Mesendoderm (in vitro differentiated cells): ENCODE results near the gene SEC14L2.
"Not testable (repeated sequence)": the region's sequence is repeated elsewhere in the genome, so short reads cannot be mapped to it uniquely, and the experiment has no call there.

ENCODE experiments used
- DNase-seq: peaks from one replicate; pipeline ENCODE4 v3.0.0; 2013
- H2AK5ac ChIP-seq: 2 replicates; pipeline ENCODE4 v1.6.1; 2013; ENCODE audit warnings: low read length, inconsistent platforms
- H2BK120ac ChIP-seq: 2 replicates; pipeline ENCODE4 v1.6.1; 2013; ENCODE audit warnings: low read depth, mild to moderate bottlenecking, low read length, moderate library complexity, mixed read lengths
- H2BK15ac ChIP-seq: replicated peaks from 2 replicates; pipeline ENCODE4 v1.6.1; 2013; ENCODE audit warnings: low read depth, mild to moderate bottlenecking, moderate library complexity
- H2BK5ac ChIP-seq: 2 replicates; pipeline ENCODE4 v1.6.1; 2013; ENCODE audit warnings: low read length, inconsistent platforms
- H3K18ac ChIP-seq: 2 replicates; pipeline ENCODE4 v1.6.1; 2013; ENCODE audit warnings: mild to moderate bottlenecking, low read length, mixed read lengths
- H3K23ac ChIP-seq: one replicate; pipeline ENCODE4 v1.6.1; 2013; ENCODE audit warnings: low read length
- H3K27ac ChIP-seq: 2 replicates; pipeline ENCODE4 v1.5.1; 2013; ENCODE audit warnings: low read depth, mild to moderate bottlenecking, inconsistent platforms, low read length, moderate library complexity
- H3K27me3 ChIP-seq: 2 replicates; pipeline ENCODE4 v1.6.1; 2013; ENCODE audit warnings: low read length, control low read depth, mild to moderate bottlenecking, inconsistent platforms; ENCODE audit not compliant: insufficient read depth, poor library complexity
- H3K36me3 ChIP-seq: 2 replicates; pipeline ENCODE4 v1.6.1; 2013; ENCODE audit warnings: low read length, inconsistent platforms; ENCODE audit not compliant: control insufficient read depth, insufficient read depth
- H3K4ac ChIP-seq: one replicate; pipeline ENCODE4 v1.6.1; 2013; ENCODE audit warnings: low read depth, mild to moderate bottlenecking, low read length, moderate library complexity
- H3K4me1 ChIP-seq: 2 replicates; pipeline ENCODE4 v1.6.1; 2013; ENCODE audit warnings: low read depth, low read length, inconsistent platforms; ENCODE audit not compliant: control insufficient read depth
- H3K4me2 ChIP-seq: 2 replicates; pipeline ENCODE4 v1.6.1; 2013; ENCODE audit warnings: low read length
- H3K4me3 ChIP-seq: 2 replicates; pipeline ENCODE4 v1.5.1; 2013; ENCODE audit warnings: mild to moderate bottlenecking, low read length
- H3K56ac ChIP-seq: one replicate; pipeline ENCODE4 v1.6.1; 2013; ENCODE audit warnings: low read length
- H3K79me1 ChIP-seq: 2 replicates; pipeline ENCODE4 v1.6.1; 2013; ENCODE audit warnings: low read length, inconsistent platforms
- H3K79me2 ChIP-seq: 2 replicates; pipeline ENCODE4 v1.6.1; 2013; ENCODE audit warnings: mild to moderate bottlenecking, low read length; ENCODE audit not compliant: control insufficient read depth, insufficient read depth
- H3K9ac ChIP-seq: 2 replicates; pipeline ENCODE4 v1.6.1; 2013; ENCODE audit warnings: low read length, inconsistent platforms
- H4K5ac ChIP-seq: one replicate; pipeline ENCODE4 v1.6.1; 2013; ENCODE audit warnings: low read length
- H4K8ac ChIP-seq: one replicate; pipeline ENCODE4 v1.6.1; 2013; ENCODE audit warnings: low read depth, mild to moderate bottlenecking, control low read depth, low read length, moderate library complexity
- WGBS: extraction: QIAGEN DNeasy Blood & Tissue Kit; methylation state at CpG from one replicate; pipeline ENCODE4 v1.1.7; 2013; ENCODE audit warnings: low lambda C conversion rate, missing lambda C conversion rate; ENCODE audit not compliant: insufficient coverage; ENCODE audit errors: extremely low coverage; 5-methylcytosine and 5-hydroxymethylcytosine counted together

Gene SEC14L2

DNA sequence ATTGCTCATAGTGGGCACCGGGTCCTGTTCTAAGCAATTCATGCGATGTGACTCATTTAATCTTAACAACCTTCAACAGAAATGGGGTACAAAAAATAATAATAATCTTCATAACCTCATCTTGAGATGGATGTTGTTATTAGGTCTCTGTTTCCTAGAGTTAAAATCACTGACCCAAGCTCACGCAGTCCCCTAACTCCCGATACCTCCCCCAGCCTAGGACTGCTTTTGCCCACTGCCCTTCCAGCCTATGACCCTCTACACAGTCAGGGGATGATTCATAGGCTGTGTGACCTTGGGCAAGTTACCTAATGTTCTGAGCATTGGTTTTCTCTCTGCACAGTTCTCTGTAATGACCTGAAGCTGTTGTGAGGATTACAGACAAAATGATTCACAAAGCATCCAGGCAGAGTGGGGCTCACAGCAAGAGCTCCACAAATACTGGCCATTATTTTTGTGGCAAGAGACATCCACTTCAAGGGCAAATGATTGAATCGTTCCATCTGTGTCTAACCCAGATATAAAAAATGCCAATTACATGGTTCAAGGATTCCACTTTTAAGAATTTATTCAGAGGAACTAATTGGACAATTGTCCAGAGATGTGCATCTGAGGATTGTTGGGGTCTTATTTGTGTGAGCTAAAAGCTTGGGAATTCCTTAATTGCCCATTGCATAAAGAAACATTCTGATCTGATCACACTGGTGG is 48.8 kb downstream of the SEC14L2 start:
- H3K27ac ChIP-seq: no peak overlapping the region
- DNase-seq: no peak
- no peak overlapping the region for H3K4me3 ChIP-seq
- no peak overlapping the region for H2BK15ac ChIP-seq
- H4K8ac ChIP-seq: no peak overlapping the region
- no peak overlapping the region for H2BK5ac ChIP-seq
- no peak overlapping the region for H3K18ac ChIP-seq
- no peaks in the 10 kb centered on the region for H3K79me1 ChIP-seq
- H3K79me2 ChIP-seq: no peaks in the 10 kb centered on the region
- no peak overlapping the region for H3K23ac ChIP-seq
- WGBS: no CpG with 5 or more reads among the region's 5 CpGs
- H2AK5ac ChIP-seq: no peak overlapping the region
- H3K4ac ChIP-seq: no peak overlapping the region
- H3K36me3 ChIP-seq: no peaks in the 10 kb centered on the region
- peaks cover 2% of the 10 kb centered on the region for H3K4me1 ChIP-seq
- no peak overlapping the region for H3K4me2 ChIP-seq
- H4K5ac ChIP-seq: no peak overlapping the region
- H3K27me3 ChIP-seq: no peaks in the 10 kb centered on the region
- H3K9ac ChIP-seq: no peak overlapping the region
- peak overlapping the region; percentile 40 for H3K56ac ChIP-seq
- H2BK120ac ChIP-seq: no peak overlapping the region

DNA sequence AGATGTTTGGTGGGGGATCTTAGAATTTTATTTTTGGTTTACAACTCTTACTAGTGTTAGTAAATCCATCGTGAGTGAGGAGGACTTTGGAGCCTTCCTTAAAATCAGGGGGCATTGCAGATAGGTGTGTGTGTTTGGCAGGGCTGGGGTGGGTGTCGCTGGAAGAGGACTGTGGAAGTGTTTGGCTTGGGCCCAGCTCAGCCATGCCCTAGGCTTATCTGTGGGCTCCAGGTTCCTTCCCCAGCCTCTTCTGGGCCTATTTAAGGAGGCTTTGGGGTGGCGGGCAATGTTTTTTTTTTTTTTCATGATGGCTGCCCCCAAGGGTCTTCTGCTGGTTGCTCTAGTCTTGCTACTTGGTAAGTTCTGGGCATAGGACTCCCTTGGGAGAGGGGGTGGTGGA is 50.8 kb downstream of the SEC14L2 start:
- H3K4me1 ChIP-seq: peaks cover 2% of the 10 kb centered on the region
- no peaks in the 10 kb centered on the region for H3K79me2 ChIP-seq
- no peak overlapping the region for H2AK5ac ChIP-seq
- no peak overlapping the region for H4K8ac ChIP-seq
- H3K4me2 ChIP-seq: no peak overlapping the region
- DNase-seq: no peak
- no peak overlapping the region for H3K27ac ChIP-seq
- no peak overlapping the region for H4K5ac ChIP-seq
- no peak overlapping the region for H3K56ac ChIP-seq
- H3K27me3 ChIP-seq: no peaks in the 10 kb centered on the region
- no peak overlapping the region for H2BK120ac ChIP-seq
- H3K18ac ChIP-seq: no peak overlapping the region
- no CpG with 5 or more reads among the region's 3 CpGs for WGBS
- no peaks in the 10 kb centered on the region for H3K36me3 ChIP-seq
- H3K4me3 ChIP-seq: no peak overlapping the region
- no peak overlapping the region for H3K4ac ChIP-seq
- H2BK5ac ChIP-seq: no peak overlapping the region
- H3K23ac ChIP-seq: no peak overlapping the region
- no peaks in the 10 kb centered on the region for H3K79me1 ChIP-seq
- no peak overlapping the region for H3K9ac ChIP-seq
- H2BK15ac ChIP-seq: no peak overlapping the region

DNA sequence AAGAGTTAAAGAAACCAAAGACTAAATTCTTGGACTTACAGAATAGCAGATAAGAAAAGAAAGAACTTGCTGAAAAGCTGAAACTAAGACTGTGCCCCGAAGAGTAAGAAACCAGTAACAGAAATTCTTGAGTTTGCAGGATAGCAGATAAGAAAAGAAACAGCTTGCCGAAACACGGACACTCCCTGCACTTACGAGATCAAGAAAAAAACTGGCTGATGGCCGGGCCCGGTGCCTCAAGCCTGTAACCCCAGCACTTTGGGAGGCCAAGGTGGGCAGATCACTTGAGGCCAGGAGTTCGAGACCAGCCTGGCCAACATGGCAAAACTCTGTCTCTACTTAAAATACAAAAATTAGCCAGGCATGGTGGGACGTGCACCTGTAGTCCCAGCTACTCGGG is 54.7 kb downstream of the SEC14L2 start:
- no CpG with 5 or more reads among the region's 9 CpGs for WGBS
- not testable (repeated sequence) for H3K4me3 ChIP-seq, H3K56ac ChIP-seq, H3K18ac ChIP-seq, H3K79me2 ChIP-seq, H3K4ac ChIP-seq, H3K27ac ChIP-seq, H2AK5ac ChIP-seq, H2BK15ac ChIP-seq, H4K5ac ChIP-seq, H3K27me3 ChIP-seq, H3K36me3 ChIP-seq, DNase-seq, H3K4me1 ChIP-seq, H3K4me2 ChIP-seq, H3K23ac ChIP-seq, H2BK5ac ChIP-seq, H2BK120ac ChIP-seq, H4K8ac ChIP-seq, H3K79me1 ChIP-seq, H3K9ac ChIP-seq

DNA sequence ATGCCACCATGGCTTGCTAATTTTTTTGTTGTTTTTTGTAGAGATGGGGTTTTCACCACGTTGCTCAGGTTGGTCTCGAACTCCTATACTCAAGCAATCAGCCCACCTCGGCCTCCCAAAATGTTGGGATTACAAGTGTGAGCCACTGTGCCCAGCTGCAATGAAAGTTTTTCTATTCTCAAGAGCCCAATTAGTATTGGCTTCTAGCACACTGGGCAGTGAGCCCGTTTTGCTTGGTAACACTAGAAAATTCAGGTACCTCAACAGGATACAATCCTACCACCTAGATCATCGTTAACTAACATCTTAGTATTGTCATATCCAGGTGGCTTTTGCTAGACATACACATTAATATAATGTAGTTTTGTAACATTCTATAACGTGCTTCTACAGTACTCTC is 56.0 kb downstream of the SEC14L2 start:
- Histone ChIP-seq H2AK5ac (no peak overlapping the region), H3K18ac (no peak overlapping the region), H3K4me1 (no peaks in the 10 kb centered on the region)

DNA sequence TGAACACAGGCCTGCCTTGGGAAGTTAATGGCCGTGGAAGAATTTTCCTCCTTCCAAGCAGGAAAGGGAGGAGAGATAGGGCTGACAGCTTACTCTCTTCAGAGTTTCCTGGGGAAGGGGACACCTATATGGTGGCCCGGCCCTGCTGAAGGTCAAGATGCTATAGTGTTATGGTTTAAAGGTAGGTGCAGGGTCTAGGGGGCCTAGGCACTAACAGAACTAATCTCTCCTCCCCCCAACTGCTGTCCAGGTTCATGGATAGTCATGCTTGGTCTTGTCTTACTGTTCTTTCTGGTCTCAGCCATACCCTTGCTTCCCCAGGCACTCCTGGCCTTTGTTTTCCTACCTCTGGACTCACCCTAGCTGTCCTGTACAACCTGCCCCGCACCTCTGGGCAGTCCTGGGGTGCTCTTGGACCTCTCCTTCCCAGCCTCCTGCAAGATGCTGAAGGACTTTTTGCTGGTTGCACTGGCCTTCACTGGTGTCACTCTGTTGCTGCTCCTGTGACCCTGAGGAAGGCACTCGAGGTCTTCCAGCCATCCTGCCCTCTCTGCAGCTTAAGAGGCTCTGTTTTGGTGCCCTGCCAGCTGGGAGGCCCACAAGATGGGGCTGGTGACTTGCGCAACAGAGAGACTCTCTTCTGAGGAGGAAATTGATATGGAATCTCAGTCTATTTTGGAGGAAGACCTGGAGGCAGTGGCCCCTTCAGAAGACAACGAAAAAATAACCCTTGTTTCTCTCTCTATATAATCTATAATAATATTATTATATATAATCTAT is 57.1 kb downstream of the SEC14L2 start:
- Histone ChIP-seq H2BK5ac (no peak overlapping the region), H3K4me2 (no peak overlapping the region), H2BK120ac (no peak overlapping the region), H3K4me1 (no peaks in the 10 kb centered on the region), H3K18ac (no peak overlapping the region), H3K27me3 (no peaks in the 10 kb centered on the region), H4K5ac (no peak overlapping the region), H2BK15ac (no peak overlapping the region), H3K79me2 (no peaks in the 10 kb centered on the region), H3K23ac (no peak overlapping the region), H3K4me3 (no peak overlapping the region), H3K56ac (no peak overlapping the region), H2AK5ac (no peak overlapping the region), H3K79me1 (no peaks in the 10 kb centered on the region), H3K9ac (no peak overlapping the region), H3K4ac (no peak overlapping the region), H3K36me3 (no peaks in the 10 kb centered on the region), H3K27ac (no peak overlapping the region), H4K8ac (no peak overlapping the region)
- no CpG with 5 or more reads among the region's 6 CpGs for WGBS
- DNase-seq: peak; percentile 48

More for the DNA sequence above, 56.0 kb downstream of the SEC14L2 start:
- Histone ChIP-seq H3K27ac (no peak overlapping the region), H3K4me3 (no peak overlapping the region), H3K27me3 (no peaks in the 10 kb centered on the region), H3K79me2 (no peaks in the 10 kb centered on the region), H3K4ac (no peak overlapping the region), H3K4me2 (no peak overlapping the region), H2BK120ac (no peak overlapping the region), H3K56ac (no peak overlapping the region), H3K23ac (no peak overlapping the region), H3K9ac (no peak overlapping the region), H2BK15ac (no peak overlapping the region), H2BK5ac (no peak overlapping the region), H3K36me3 (no peaks in the 10 kb centered on the region), H3K79me1 (no peaks in the 10 kb centered on the region), H4K8ac (no peak overlapping the region), H4K5ac (no peak overlapping the region)
- DNase-seq: no peak
- WGBS: no CpG with 5 or more reads among the region's 6 CpGs
